ENCODE measurements around the gene OLA1.

DNA sequence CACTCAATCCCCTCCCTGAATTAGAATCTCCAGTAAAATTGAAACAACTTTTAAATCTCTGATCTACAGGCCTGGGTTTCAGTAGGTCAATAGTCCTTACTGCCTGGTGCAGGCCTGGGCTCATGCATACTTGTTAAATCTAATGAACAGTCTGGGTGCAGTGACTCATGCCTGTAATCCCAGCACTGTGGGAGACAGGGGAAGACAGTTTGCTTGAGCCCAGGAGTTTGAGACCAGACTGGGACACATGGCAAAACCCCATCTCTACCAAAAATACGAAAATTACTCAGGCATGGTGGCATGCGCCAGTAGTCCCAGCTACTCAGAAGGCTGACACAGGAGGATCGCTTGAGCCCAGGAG is 188.5 kb downstream of the OLA1 start:
- TF ChIP-seq, protein P1, sequence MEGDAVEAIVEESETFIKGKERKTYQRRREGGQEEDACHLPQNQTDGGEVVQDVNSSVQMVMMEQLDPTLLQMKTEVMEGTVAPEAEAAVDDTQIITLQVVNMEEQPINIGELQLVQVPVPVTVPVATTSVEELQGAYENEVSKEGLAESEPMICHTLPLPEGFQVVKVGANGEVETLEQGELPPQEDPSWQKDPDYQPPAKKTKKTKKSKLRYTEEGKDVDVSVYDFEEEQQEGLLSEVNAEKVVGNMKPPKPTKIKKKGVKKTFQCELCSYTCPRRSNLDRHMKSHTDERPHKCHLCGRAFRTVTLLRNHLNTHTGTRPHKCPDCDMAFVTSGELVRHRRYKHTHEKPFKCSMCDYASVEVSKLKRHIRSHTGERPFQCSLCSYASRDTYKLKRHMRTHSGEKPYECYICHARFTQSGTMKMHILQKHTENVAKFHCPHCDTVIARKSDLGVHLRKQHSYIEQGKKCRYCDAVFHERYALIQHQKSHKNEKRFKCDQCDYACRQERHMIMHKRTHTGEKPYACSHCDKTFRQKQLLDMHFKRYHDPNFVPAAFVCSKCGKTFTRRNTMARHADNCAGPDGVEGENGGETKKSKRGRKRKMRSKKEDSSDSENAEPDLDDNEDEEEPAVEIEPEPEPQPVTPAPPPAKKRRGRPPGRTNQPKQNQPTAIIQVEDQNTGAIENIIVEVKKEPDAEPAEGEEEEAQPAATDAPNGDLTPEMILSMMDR (IDR thresholded peaks at IDR 0.05): no peak
- no peak for TF ChIP-seq POLR2A (IDR thresholded peaks at IDR 0.05)

Data from sigmoid colon (tissue), 3 donors.